ENCODE results near the gene PERP. TPM values are rescaled to one million over a fixed set of nuclear protein-coding genes. Genes with fewer than 3 reads are reported as not detected.

Gene PERP
- polyA plus RNA-seq, 1 donor from 2014 or later = 0.79 TPM

GRCh38 chr6:138109042-138109997, 2.1 kb upstream of the PERP start:
- Histone ChIP-seq H3K4me2 (ENCODE audit: low read length) (no peak overlapping the region), H3K4me3 (ENCODE audit: low read length) (no peak overlapping the region), H2AFZ (ENCODE audit: low read depth, low read length) (no peak overlapping the region), H3F3A (ENCODE audit: insufficient read depth, low read length, poor library complexity, severe bottlenecking) (no peaks in the 10 kb centered on the region), H3K9me3 (ENCODE audit: low read length) (no peaks in the 10 kb centered on the region), H3K9ac (ENCODE audit: low read length) (no peak overlapping the region), H3K27me3 (ENCODE audit: insufficient read depth, low read depth, low read length) (peaks cover 24% of the 10 kb centered on the region), H3K9me2 (ENCODE audit: insufficient read depth, low read length) (no peaks in the 10 kb centered on the region), H3K36me3 (ENCODE audit: insufficient read depth, low read length) (no peaks in the 10 kb centered on the region), H4K20me1 (ENCODE audit: insufficient read depth) (no peaks in the 10 kb centered on the region), H3K27ac (ENCODE audit: low read length) (no peak overlapping the region), H3K79me2 (replicated peaks; ENCODE audit: insufficient read depth, low read length) (no peaks in the 10 kb centered on the region)
- peak; percentile 86 for TF ChIP-seq CTCF (IDR thresholded peaks at IDR 0.05; ENCODE audit: poor library complexity, severe bottlenecking)
- TF ChIP-seq POLR2AphosphoS5 (IDR thresholded peaks at IDR 0.05) = no peak
- peak; percentile 87 for TF ChIP-seq SMC3 (conservative IDR thresholded peaks at IDR 0.05; ENCODE audit: poor library complexity)
- no peak for TF ChIP-seq EP300 (conservative IDR thresholded peaks at IDR 0.05; ENCODE audit: poor library complexity, severe bottlenecking)
- no peak for TF ChIP-seq EZH2 (IDR thresholded peaks at IDR 0.05; ENCODE audit: borderline replicate concordance, insufficient read depth, low read length, poor library complexity, severe bottlenecking)
- peak; percentile 84 for TF ChIP-seq RAD21 (conservative IDR thresholded peaks at IDR 0.05)

GRCh38 chr6:138107752-138108592, 753 bp upstream of the PERP start:
- no peaks in the 10 kb centered on the region for H3K79me2 ChIP-seq (replicated peaks; ENCODE audit: insufficient read depth, low read length)
- no peak overlapping the region for H2AFZ ChIP-seq (ENCODE audit: low read depth, low read length)
- H3K4me2 ChIP-seq (ENCODE audit: low read length) = no peak overlapping the region
- H3K36me3 ChIP-seq (ENCODE audit: insufficient read depth, low read length) = no peaks in the 10 kb centered on the region
- H3K9me2 ChIP-seq (ENCODE audit: insufficient read depth, low read length) = no peaks in the 10 kb centered on the region
- H3K27me3 ChIP-seq (ENCODE audit: insufficient read depth, low read depth, low read length) = peaks cover 24% of the 10 kb centered on the region
- TF ChIP-seq TAF1 (IDR thresholded peaks at IDR 0.05; ENCODE audit: low read depth) (no peak), RAD21 (conservative IDR thresholded peaks at IDR 0.05) (no peak), EP300 (conservative IDR thresholded peaks at IDR 0.05; ENCODE audit: poor library complexity, severe bottlenecking) (no peak), MXI1 (conservative IDR thresholded peaks at IDR 0.05; ENCODE audit: poor library complexity, severe bottlenecking) (no peak), SMC3 (conservative IDR thresholded peaks at IDR 0.05; ENCODE audit: poor library complexity) (no peak), EZH2 (IDR thresholded peaks at IDR 0.05; ENCODE audit: borderline replicate concordance, insufficient read depth, low read length, poor library complexity, severe bottlenecking) (no peak)
- no peaks in the 10 kb centered on the region for H4K20me1 ChIP-seq (ENCODE audit: insufficient read depth)
- no peaks in the 10 kb centered on the region for H3F3A ChIP-seq (ENCODE audit: insufficient read depth, low read length, poor library complexity, severe bottlenecking)
- H3K9me3 ChIP-seq (ENCODE audit: low read length) = no peaks in the 10 kb centered on the region
- peak overlapping the region; percentile 76 for H3K4me3 ChIP-seq (ENCODE audit: low read length)
- H3K27ac ChIP-seq (ENCODE audit: low read length) = no peak overlapping the region
- H3K9ac ChIP-seq (ENCODE audit: low read length) = peak overlapping the region; percentile 58

GRCh38 chr6:138106665-138107077, 548 bp downstream of the PERP start:
- Histone ChIP-seq H3K9ac (ENCODE audit: low read length) (peak overlapping the region; percentile 58), H4K20me1 (ENCODE audit: insufficient read depth) (no peaks in the 10 kb centered on the region), H3K79me2 (replicated peaks; ENCODE audit: insufficient read depth, low read length) (no peaks in the 10 kb centered on the region), H3K36me3 (ENCODE audit: insufficient read depth, low read length) (no peaks in the 10 kb centered on the region), H3K9me2 (ENCODE audit: insufficient read depth, low read length) (no peaks in the 10 kb centered on the region), H3F3A (ENCODE audit: insufficient read depth, low read length, poor library complexity, severe bottlenecking) (no peaks in the 10 kb centered on the region), H3K4me3 (ENCODE audit: low read length) (peak overlapping the region; percentile 76), H3K9me3 (ENCODE audit: low read length) (no peaks in the 10 kb centered on the region), H2AFZ (ENCODE audit: low read depth, low read length) (peak overlapping the region; percentile 34), H3K4me2 (ENCODE audit: low read length) (peak overlapping the region; percentile 26), H3K27ac (ENCODE audit: low read length) (no peak overlapping the region), H3K27me3 (ENCODE audit: insufficient read depth, low read depth, low read length) (peaks cover 24% of the 10 kb centered on the region)
- no peak for TF ChIP-seq RAD21 (conservative IDR thresholded peaks at IDR 0.05)
- TF ChIP-seq REST (IDR thresholded peaks at IDR 0.05; ENCODE audit: borderline replicate concordance) = no peak
- no peak for TF ChIP-seq POLR2AphosphoS5 (IDR thresholded peaks at IDR 0.05)
- no peak for TF ChIP-seq EP300 (conservative IDR thresholded peaks at IDR 0.05; ENCODE audit: poor library complexity, severe bottlenecking)
- no peak for TF ChIP-seq EZH2 (IDR thresholded peaks at IDR 0.05; ENCODE audit: borderline replicate concordance, insufficient read depth, low read length, poor library complexity, severe bottlenecking)
- TF ChIP-seq TAF1 (IDR thresholded peaks at IDR 0.05; ENCODE audit: low read depth) = no peak
- no peak for TF ChIP-seq MXI1 (conservative IDR thresholded peaks at IDR 0.05; ENCODE audit: poor library complexity, severe bottlenecking)
- no peak for TF ChIP-seq SMC3 (conservative IDR thresholded peaks at IDR 0.05; ENCODE audit: poor library complexity)
- TF ChIP-seq CTCF (IDR thresholded peaks at IDR 0.05; ENCODE audit: poor library complexity, severe bottlenecking) = no peak

Measured in neural cell (in vitro differentiated cells).